NB4 (cell line): ENCODE results near the gene TSPAN18.

ENCODE experiments used
- DNase-seq: peaks from one replicate; pipeline ENCODE4 v3.0.0; 2010; ENCODE audit warnings: low read depth
- H3K4me3 ChIP-seq: one replicate; pipeline ENCODE4 v1.5.1; 2011; ENCODE audit warnings: mild to moderate bottlenecking, low read depth, low read length, moderate library complexity
- MYC ChIP-seq: IDR thresholded peaks from 2 replicates; pipeline ENCODE4 v1.6.1; 2011; ENCODE audit warnings: low read depth, low read length
- POLR2A ChIP-seq: IDR thresholded peaks from 2 replicates; pipeline ENCODE4 v1.6.1; 2011; ENCODE audit warnings: mild to moderate bottlenecking; ENCODE audit not compliant: insufficient read length; ENCODE audit errors: extremely low read depth
- TF ChIP-seq, protein P1 (sequence below): IDR thresholded peaks from 2 replicates; pipeline ENCODE4 v1.6.1; 2011; ENCODE audit warnings: low read depth, low read length
- TF ChIP-seq, protein P2 (sequence below): IDR thresholded peaks from one replicate; pipeline ENCODE4 v1.5.1; 2012; ENCODE audit warnings: low read depth, low read length

Gene TSPAN18

DNA sequence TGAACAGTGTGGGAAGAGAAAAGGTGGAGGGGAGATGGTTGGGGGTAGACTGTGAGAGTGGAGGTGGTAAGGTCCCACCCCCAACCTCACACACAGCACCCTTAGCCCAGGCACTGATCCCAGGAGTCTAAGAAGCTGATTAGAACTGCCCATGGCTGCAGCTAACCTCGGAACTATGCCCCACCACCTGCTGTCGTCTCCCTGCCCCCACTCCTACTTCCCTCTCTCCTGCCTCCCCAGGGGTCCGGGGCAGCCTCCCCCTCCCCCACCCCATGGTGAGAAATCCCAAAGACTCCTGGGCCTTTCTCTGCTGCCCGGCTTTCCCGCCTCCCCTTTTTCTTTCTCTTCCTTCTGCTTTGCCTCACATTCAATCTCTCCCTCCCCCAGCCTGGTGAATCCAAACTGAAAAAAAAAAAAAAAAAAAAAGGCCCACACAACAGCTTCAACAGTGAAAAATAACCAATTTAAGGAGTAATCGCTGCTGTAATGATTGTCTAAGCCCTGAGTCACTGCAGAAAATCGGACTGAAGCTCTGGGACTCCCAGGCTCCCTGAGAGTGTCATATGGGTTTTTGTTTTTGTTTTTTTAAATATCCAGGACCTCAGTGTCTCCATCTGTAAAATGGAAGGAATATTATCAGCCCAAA, 233.6 kb downstream of the TSPAN18 start:
- H3K4me3 ChIP-seq = no peak overlapping the region
- TF ChIP-seq, protein P1, sequence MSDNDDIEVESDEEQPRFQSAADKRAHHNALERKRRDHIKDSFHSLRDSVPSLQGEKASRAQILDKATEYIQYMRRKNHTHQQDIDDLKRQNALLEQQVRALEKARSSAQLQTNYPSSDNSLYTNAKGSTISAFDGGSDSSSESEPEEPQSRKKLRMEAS = no peak
- no peak for TF ChIP-seq MYC
- DNase-seq = peak; percentile 47

DNA sequence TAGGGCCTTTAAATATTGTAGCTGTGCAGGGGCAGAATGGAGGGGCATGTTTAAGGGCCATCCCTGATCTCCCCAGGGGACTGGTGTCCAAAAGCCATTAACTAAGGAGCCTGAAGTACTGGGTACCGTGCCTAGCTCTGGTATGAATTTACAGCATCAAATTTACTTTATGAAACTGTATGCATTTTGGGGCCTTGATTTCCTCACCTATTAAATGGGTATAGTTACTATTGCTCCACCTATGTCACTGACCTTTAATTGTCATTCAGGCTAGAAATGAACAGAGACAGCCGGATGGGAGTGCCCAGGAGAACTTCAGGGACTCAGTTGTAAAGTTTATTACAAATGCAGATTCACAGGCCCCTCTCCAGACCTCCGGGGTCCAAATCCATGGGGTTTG, 235.7 kb downstream of the TSPAN18 start:
- TF ChIP-seq, protein P2, sequence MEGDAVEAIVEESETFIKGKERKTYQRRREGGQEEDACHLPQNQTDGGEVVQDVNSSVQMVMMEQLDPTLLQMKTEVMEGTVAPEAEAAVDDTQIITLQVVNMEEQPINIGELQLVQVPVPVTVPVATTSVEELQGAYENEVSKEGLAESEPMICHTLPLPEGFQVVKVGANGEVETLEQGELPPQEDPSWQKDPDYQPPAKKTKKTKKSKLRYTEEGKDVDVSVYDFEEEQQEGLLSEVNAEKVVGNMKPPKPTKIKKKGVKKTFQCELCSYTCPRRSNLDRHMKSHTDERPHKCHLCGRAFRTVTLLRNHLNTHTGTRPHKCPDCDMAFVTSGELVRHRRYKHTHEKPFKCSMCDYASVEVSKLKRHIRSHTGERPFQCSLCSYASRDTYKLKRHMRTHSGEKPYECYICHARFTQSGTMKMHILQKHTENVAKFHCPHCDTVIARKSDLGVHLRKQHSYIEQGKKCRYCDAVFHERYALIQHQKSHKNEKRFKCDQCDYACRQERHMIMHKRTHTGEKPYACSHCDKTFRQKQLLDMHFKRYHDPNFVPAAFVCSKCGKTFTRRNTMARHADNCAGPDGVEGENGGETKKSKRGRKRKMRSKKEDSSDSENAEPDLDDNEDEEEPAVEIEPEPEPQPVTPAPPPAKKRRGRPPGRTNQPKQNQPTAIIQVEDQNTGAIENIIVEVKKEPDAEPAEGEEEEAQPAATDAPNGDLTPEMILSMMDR = no peak
- no peak for TF ChIP-seq POLR2A
- no peak for TF ChIP-seq MYC
- TF ChIP-seq, protein P1 = no peak
- no peak overlapping the region for H3K4me3 ChIP-seq
- DNase-seq = no peak

DNA sequence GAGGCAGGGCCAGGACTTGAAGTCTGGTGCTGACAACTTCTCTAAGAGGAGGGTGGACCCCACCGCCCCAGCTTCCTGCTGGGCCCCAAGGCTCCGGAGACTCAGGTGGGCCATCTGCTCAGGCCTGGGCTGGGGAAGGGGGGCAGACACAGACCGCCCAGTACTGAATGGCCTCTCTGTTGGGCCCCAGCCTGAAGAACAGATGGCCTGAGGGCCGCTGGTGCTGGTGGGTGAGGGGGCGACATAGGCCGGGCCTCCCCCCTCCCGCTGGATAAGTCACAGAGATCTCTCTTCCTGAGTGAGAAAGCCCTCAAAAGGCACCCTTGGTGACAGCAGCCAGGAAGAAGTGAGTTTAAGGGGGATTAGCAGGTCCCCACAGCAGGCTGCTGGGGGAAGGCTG, 236.4 kb downstream of the TSPAN18 start:
- H3K4me3 ChIP-seq = no peak overlapping the region
- TF ChIP-seq, protein P2 = no peak
- TF ChIP-seq MYC (no peak), POLR2A (no peak)
- TF ChIP-seq, protein P1 = no peak
- no peak for DNase-seq

DNA sequence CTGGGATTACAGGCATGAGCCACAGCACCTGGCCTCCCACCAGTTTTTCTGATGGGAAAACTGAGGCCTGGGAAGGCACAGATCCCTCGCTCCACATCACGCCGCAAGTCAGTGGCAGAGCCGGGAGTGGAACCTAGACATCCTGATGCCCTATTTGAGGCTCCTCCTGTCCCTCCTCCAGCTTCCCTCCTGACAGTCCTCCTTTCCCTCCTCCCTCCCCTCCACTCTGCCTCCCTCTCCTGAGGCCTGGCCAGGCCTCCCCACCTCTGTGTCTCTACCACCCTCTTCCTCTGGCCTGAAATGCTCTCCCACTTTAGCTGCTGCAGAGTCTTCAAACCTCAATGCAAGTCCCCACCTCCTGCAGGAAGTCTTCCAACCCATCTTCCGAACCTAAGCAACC, 237.2 kb downstream of the TSPAN18 start:
- H3K4me3 ChIP-seq = no peak overlapping the region
- TF ChIP-seq MYC (no peak), POLR2A (no peak)
- TF ChIP-seq, protein P1 = no peak
- TF ChIP-seq, protein P2 = no peak
- DNase-seq = no peak

DNA sequence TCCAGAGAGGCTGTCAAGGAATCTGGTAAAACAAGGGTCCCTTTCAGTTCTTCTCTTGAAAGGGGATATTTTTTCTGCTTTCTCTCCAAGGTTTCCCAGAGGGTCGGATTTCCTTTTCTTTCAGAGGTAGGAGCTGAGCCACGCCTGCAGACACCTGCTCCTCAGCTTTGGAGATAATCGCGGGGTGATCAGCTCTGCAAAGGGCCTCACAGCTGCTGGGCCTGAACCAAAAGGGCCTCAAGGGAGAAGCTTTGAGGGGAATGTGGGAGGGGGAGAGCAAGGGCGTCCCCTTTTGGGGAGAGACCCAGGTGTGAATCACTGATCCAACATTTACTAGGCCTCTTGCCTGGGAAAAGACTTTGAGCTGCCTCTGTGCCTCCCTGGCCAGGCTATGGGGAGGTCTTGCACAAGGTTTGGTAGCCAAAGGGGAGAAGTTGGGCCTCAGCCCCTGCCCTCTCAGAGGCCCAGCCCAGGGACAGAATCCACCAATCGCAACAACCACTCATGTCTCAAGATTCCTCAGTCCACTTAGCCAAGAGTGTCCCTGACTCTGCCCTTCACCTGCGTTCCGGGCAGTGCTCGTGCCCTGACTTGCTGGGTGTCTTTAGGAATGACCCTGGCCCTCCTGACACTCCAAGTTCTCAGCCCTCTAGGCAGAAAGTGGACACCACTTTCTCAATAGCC, 237.9 kb downstream of the TSPAN18 start:
- H3K4me3 ChIP-seq = no peak overlapping the region
- TF ChIP-seq, protein P1 = no peak
- peak; percentile 64 for DNase-seq

DNA sequence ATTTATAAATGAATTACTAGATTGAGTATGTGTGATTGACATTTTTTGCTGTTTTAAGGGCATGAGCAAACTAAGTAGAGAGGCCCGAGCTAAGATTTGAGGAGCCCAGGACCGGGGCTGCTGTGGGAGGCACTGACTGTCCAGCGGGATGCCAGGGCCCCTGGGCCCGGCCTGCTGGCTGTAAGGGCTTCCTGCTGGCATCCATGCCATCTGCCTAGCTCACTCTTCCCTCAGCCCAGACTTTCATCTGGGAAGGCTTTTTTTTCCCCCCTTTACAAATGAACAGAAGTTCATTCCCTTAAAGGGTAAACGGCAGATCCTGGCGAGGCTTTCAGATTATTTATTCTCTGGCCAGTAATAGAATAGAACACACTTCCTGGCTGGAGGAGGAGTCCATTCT, 239.9 kb downstream of the TSPAN18 start:
- TF ChIP-seq, protein P2 = no peak
- no peak for TF ChIP-seq POLR2A
- TF ChIP-seq MYC = no peak
- TF ChIP-seq, protein P1 = no peak
- no peak overlapping the region for H3K4me3 ChIP-seq
- DNase-seq = no peak
